ENCODE data around the gene SNX30.

The SNX30 gene

GRCh38 chr9:112752334-112753125 is 2.0 kb downstream of the SNX30 start:
- DNase-seq (ENCODE audit: low read depth in 2 of 2), result no peak

- no peak for DNase-seq (ENCODE audit: low read depth in 2 of 2)
Observed at GRCh38 chr9:112753725-112754124, 3.2 kb downstream of the SNX30 start.

DNA sequence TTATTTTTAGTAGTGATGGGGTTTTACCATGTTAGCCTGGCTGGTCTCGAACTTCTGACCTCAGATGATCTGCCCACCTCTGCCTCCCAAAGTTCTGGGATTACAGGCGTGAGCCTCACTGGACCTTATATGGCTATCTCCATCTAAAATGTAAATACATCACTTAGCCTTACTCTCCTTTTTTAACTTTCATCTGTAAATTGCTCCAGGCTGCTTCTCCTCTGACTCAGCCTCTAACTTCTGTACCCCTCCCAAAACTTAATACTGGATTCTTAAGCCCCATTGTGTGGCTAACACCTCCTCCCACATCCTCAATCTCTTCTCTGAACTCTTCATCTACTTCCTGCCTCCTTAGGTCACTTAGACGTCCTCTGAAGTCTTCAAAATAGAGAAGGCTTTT is 4.0 kb downstream of the SNX30 start:
- DNase-seq (ENCODE audit: low read depth in 2 of 2), result peak; percentile 2 to 7

GRCh38 chr9:112755016-112755427 is 4.5 kb downstream of the SNX30 start:
- DNase-seq (ENCODE audit: low read depth in 2 of 2), result no peak

- no peak for DNase-seq (ENCODE audit: low read depth in 2 of 2)
Observed at GRCh38 chr9:112755675-112756074, 5.1 kb downstream of the SNX30 start.

GRCh38 chr9:112757282-112757883 is 6.8 kb downstream of the SNX30 start:
- no peak for DNase-seq (ENCODE audit: low read depth in 2 of 2)

DNA sequence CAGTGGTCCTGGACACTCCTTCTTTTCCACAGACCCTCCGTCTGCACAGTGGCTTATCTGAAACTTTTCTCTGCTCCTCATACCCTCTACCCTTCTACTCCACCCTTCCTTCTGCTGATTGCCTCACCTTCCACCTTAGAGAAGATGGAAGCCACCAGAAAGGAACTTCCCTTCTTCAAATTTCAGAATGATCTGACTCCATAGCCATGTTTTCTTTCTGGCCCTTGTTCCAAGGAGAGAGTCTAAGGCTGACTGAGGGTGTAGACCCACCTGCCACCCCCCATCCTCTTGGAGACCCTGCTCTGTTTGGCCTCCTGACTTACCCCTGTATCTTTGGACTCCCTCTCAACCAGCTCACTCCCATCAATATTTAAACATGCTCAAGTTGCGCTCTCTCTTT is 7.4 kb downstream of the SNX30 start:
- no peak for DNase-seq (ENCODE audit: low read depth in 2 of 2)

GRCh38 chr9:112760821-112761220 is 10.3 kb downstream of the SNX30 start:
- DNase-seq (ENCODE audit: low read depth in 2 of 2), result no peak

GRCh38 chr9:112761912-112762655 is 11.5 kb downstream of the SNX30 start:
- DNase-seq (ENCODE audit: low read depth in 2 of 2), result no peak

DNA sequence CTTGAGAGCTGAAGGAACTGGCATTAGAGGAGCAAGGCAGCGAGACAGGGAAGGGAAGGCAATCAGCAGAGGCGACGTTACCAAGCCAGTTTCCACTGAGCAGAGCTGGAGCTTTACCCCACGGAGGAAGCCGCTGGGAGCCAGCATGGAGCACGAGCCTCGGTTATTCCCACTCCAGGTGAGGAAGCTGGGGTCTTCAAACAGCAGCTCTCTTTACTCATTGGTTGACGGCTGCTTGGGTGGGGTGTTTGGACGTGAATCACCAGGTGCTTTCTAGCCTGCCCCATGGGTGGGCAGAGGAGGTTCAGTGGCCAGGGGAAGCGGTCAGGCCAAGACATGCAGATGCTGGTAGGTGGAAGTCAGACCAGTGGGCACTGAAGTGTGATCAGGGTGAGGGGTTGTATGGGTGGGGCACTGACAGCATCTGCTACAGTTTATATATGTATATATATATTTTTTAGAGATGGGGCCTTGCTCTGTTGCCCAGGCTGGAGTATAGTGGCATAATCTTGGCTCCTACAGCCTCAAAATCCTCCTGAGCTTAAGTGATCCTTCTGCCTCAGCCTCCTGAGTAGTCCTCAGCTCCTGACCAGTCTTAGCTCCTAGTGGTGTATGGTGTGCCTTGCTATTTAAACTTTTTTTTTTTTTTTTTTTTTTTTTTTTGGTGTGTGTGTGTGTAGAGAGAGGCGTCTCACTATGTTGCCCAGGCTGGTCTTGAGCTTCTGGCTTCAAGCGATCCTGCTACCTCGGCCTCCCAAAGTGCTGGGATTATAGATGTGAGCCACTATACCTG is 12.4 kb downstream of the SNX30 start:
- no peak for DNase-seq (ENCODE audit: low read depth in 2 of 2)

GRCh38 chr9:112764344-112764743 is 13.8 kb downstream of the SNX30 start:
- no peak for DNase-seq (ENCODE audit: low read depth in 2 of 2)

DNA sequence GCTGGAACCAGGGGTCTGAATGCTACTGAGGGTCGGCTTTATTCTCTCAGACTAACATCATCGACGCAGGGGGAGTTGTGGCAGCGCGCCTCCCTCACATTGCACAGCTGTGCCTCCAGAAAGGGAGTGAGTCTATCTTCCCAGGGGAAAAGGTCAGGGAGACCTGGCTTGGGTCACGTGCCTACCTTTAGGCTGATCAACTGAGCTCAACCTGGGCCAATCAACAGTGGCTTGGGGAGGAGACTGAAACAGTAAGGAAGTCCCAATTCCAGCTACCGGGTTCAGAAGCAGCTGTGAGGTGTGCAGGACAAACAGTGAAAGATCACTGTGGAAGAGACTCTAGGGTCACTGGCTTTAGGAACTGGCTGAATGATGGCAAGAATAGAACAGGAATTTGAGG is 14.3 kb downstream of the SNX30 start:
- DNase-seq (ENCODE audit: low read depth in 2 of 2), result no peak

DNA sequence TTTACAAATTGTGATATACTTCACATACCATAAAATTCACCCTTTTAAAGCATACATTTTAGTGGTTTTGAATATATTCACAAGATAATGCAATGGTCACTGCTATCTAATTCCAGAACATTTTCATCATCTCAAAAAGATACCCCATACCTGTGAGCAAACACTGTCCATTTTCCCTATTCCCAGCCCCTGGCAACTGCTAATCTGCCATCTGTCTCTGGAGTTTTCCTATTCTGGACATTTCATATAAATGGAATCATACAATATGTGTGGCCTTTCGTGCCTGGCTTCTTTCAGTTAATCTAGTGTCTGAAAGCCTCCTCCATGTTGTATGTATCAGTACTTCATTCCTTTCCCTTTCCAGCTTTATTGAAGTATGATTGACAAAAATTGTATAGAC is 14.7 kb downstream of the SNX30 start:
- DNase-seq (ENCODE audit: low read depth in 2 of 2), result no peak

GRCh38 chr9:112771359-112772214 is 21.0 kb downstream of the SNX30 start:
- DNase-seq (ENCODE audit: low read depth in 2 of 2), result no peak

DNA sequence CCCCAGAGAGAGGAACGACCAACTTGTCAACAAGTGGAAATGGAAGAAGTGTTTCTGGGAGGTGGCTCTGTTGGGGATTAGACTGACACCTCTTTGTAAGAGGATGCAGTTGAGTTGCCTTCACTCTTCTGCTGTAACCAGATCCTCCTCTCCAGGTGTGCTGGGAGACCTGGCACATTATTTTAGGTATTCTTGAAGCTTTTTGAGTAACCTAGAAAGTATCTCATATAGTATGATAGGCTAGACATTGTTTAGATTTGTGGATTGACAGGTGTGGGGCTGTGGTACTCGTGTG is 21.6 kb downstream of the SNX30 start:
- DNase-seq (ENCODE audit: low read depth in 2 of 2), result no peak

- no peak for DNase-seq (ENCODE audit: low read depth in 2 of 2)
Observed at GRCh38 chr9:112772551-112772950, 22.0 kb downstream of the SNX30 start.

- DNase-seq (ENCODE audit: low read depth in 2 of 2), result no peak
Observed at GRCh38 chr9:112774006-112774996, 23.7 kb downstream of the SNX30 start.

DNA sequence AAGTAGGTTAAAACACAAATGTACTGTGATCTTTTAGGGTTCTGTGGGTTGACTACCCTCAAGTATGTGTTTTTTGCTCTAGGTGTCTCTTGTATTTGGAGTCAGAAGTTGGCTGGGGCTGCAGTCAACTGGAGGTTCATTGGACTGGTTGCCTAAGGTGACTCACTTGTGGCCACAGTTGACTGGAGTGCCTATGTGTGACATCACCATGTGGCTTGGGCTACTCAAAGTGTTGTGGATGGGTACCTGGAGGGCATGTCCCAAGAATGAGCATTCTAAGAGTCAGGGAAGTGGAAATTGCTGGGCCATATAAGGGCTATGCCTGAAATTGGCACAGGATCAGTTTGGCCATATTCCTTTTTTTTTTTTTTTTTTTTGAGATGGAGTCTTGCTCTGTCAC is 27.4 kb downstream of the SNX30 start:
- DNase-seq (ENCODE audit: low read depth in 2 of 2), result no peak

GRCh38 chr9:112780450-112781036 is 30.0 kb downstream of the SNX30 start:
- no peak for DNase-seq (ENCODE audit: low read depth in 2 of 2)

- DNase-seq (ENCODE audit: low read depth in 2 of 2), result no peak
Observed at GRCh38 chr9:112782218-112782617, 31.7 kb downstream of the SNX30 start.
